Loucy (cell line): Measurements from ENCODE around the gene BLVRA.

ENCODE experiments used
- CTCF ChIP-seq: fragments of 200-600 bp; sonication (generic); conservative IDR thresholded peaks from 2 replicates; pipeline ENCODE4 v1.5.1; 2014; ENCODE audit warnings: mild to moderate bottlenecking, antibody characterized with exemption, low read length
- EZH2phosphoT487 ChIP-seq: fragments of 200-600 bp; IDR thresholded peaks from 2 replicates; pipeline ENCODE4 v1.6.1; 2018; ENCODE audit warnings: antibody characterized with exemption, mild to moderate bottlenecking, moderate library complexity, borderline replicate concordance

- TF ChIP-seq CTCF (no peak), EZH2phosphoT487 (no peak)
These were observed 29.3 kb downstream of the BLVRA start for GRCh38 chr7:43787771-43788170.
